RWPE1 (cell line): ENCODE data around the gene PREB.

ENCODE experiments used
- CTCF ChIA-PET: fragments of 350-600 bp; sonication (Branson Sonifier 250); formaldehyde crosslinking; extraction: SDS; loops from one replicate; lab custom pipeline; 2021; lab: Yijun Ruan, JAX
- POLR2A ChIA-PET: fragments of 400-600 bp; formaldehyde crosslinking; extraction: SDS; loops from one replicate; lab custom pipeline; 2020; ENCODE audit warnings: antibody characterized with exemption; ENCODE audit not compliant: low non-redundant PET; lab: Yijun Ruan, JAX
- DNase-seq: peaks from one replicate; pipeline ENCODE4 v3.0.0; 2012; ENCODE audit warnings: low spot score
- H3K27ac ChIP-seq: fragments of 450-650 bp; 2 replicates; pipeline ENCODE4 v1.5.1; 2017
- CTCF ChIP-seq: fragments of 450-650 bp; conservative IDR thresholded peaks from 2 replicates; pipeline ENCODE4 v1.5.1; 2017; ENCODE audit warnings: low read depth, mild to moderate bottlenecking

PREB gene

GRCh38 chr2:27154488-27154887 is 20.1 kb upstream of the PREB start:
- no peak for TF ChIP-seq CTCF
- no peak for DNase-seq
- ChIA-PET POLR2A (no interaction called here), CTCF (interaction anchor here (0.6 kb wide), 1 partner anchor 93 kb away, joined by 4 read pairs; no protein-coding TSS in a partner anchor)
- no peak overlapping the region for H3K27ac ChIP-seq

- ChIA-PET CTCF (interaction anchor here (0.9 kb wide), 1 partner anchor 66 kb away, joined by 6 read pairs; no protein-coding TSS in a partner anchor), POLR2A (no interaction called here)
- no peak for TF ChIP-seq CTCF
- DNase-seq: peak; percentile 31
- no peak overlapping the region for H3K27ac ChIP-seq
Measured at GRCh38 chr2:27152796-27153464, 18.5 kb upstream of the PREB start.

GRCh38 chr2:27152102-27152795 is 17.8 kb upstream of the PREB start:
- peak; percentile 17 for DNase-seq
- CTCF ChIA-PET: interaction anchor here (0.6 to 0.9 kb wide), 2 partner anchors 30 to 67 kb away, joined by 3 to 6 read pairs; no protein-coding TSS in a partner anchor
- POLR2A ChIA-PET: no interaction called here
- no peak overlapping the region for H3K27ac ChIP-seq
- no peak for TF ChIP-seq CTCF

GRCh38 chr2:27150639-27151230 is 16.3 kb upstream of the PREB start:
- ChIA-PET CTCF (interaction anchor here (1.0 kb wide), 1 partner anchor 19 kb away, joined by 3 read pairs; no protein-coding TSS in a partner anchor), POLR2A (no interaction called here)
- no peak overlapping the region for H3K27ac ChIP-seq
- TF ChIP-seq CTCF: no peak
- DNase-seq: no peak

GRCh38 chr2:27149570-27150405 is 15.4 kb upstream of the PREB start:
- DNase-seq: no peak
- H3K27ac ChIP-seq: no peak overlapping the region
- ChIA-PET POLR2A (no interaction called here), CTCF (interaction anchor here (1.3 kb wide), 1 partner anchor 21 kb away, joined by 7 read pairs; no protein-coding TSS in a partner anchor)
- TF ChIP-seq CTCF: no peak
